Anterior cingulate cortex (tissue), 58 donors: ENCODE results near the gene SUCLG2.
"Not testable (repeated sequence)": the region's sequence is repeated elsewhere in the genome, so short reads cannot be mapped to it uniquely, and the experiment has no call there.

Experiments
- DNase-seq, 58 donors: peaks; one replicate each; lab custom pipeline; 2025; lab: John Stamatoyannopoulos, UW

Gene SUCLG2

GRCh38 chr3:67564008-67564407 lies 90.4 kb downstream of the SUCLG2 start:
- no peak for DNase-seq

GRCh38 chr3:67561667-67562394 lies 92.6 kb downstream of the SUCLG2 start:
- no peak for DNase-seq

GRCh38 chr3:67561266-67561665 lies 93.1 kb downstream of the SUCLG2 start:
- DNase-seq, result no peak

- DNase-seq, result no peak
Measured at GRCh38 chr3:67559029-67559605, 95.3 kb downstream of the SUCLG2 start.

- DNase-seq, result no peak
Measured at GRCh38 chr3:67558426-67558825, 96.0 kb downstream of the SUCLG2 start.

- DNase-seq, result no peak
Measured at GRCh38 chr3:67557848-67558355, 96.5 kb downstream of the SUCLG2 start.

- DNase-seq, result peak in 5 of 58 donors; percentile 0 to 3 (median 2)
Measured at GRCh38 chr3:67551361-67552016, 102.9 kb downstream of the SUCLG2 start.

GRCh38 chr3:67550541-67550940 lies 103.9 kb downstream of the SUCLG2 start:
- DNase-seq, result no peak

- DNase-seq, result not testable (repeated sequence)
Measured at GRCh38 chr3:67542502-67543250, 111.7 kb downstream of the SUCLG2 start.

GRCh38 chr3:67540198-67540894 lies 114.1 kb downstream of the SUCLG2 start:
- no peak for DNase-seq

GRCh38 chr3:67537203-67537602 lies 117.2 kb downstream of the SUCLG2 start:
- DNase-seq, result not testable (repeated sequence)

GRCh38 chr3:67535006-67535405 lies 119.4 kb downstream of the SUCLG2 start:
- DNase-seq, result no peak

GRCh38 chr3:67534594-67534993 lies 119.8 kb downstream of the SUCLG2 start:
- DNase-seq, result no peak

GRCh38 chr3:67531181-67532101 lies 123.0 kb downstream of the SUCLG2 start:
- DNase-seq, result no peak

GRCh38 chr3:67529915-67530314 lies 124.5 kb downstream of the SUCLG2 start:
- no peak for DNase-seq

- no peak for DNase-seq
Measured at GRCh38 chr3:67529337-67529736, 125.1 kb downstream of the SUCLG2 start.

- DNase-seq, result no peak
Measured at GRCh38 chr3:67526246-67526645, 128.2 kb downstream of the SUCLG2 start.

GRCh38 chr3:67524046-67524445 lies 130.4 kb downstream of the SUCLG2 start:
- no peak for DNase-seq

GRCh38 chr3:67522081-67522480 lies 132.3 kb downstream of the SUCLG2 start:
- DNase-seq, result no peak
